Fibroblast of skin of left quadriceps (primary cell): ENCODE results near the gene PKD1.
"Not testable (repeated sequence)": the region's sequence is repeated elsewhere in the genome, so short reads cannot be mapped to it uniquely, and the experiment has no call there.

Experiments
- DNase-seq, 2 experiments: peaks; one replicate each; pipeline ENCODE4 v3.0.0-alpha.2; 2013; ENCODE audit warnings: low read depth in 2 of 2

The PKD1 gene

GRCh38 chr16:2123706-2124376, 11.9 kb downstream of the PKD1 start:
- not testable (repeated sequence) for DNase-seq

GRCh38 chr16:2122934-2123683, 12.6 kb downstream of the PKD1 start:
- DNase-seq, result not testable (repeated sequence)

- DNase-seq, result no peak
Measured at GRCh38 chr16:2122429-2122828, 13.3 kb downstream of the PKD1 start.

GRCh38 chr16:2121853-2122252, 13.8 kb downstream of the PKD1 start:
- DNase-seq, result no peak

- DNase-seq, result not testable (repeated sequence)
Measured at GRCh38 chr16:2121325-2121724, 14.4 kb downstream of the PKD1 start.

GRCh38 chr16:2117960-2118722, 17.6 kb downstream of the PKD1 start:
- DNase-seq, result not testable (repeated sequence)

GRCh38 chr16:2117341-2117740, 18.4 kb downstream of the PKD1 start:
- not testable (repeated sequence) for DNase-seq

- not testable (repeated sequence) for DNase-seq
Measured at GRCh38 chr16:2116428-2116827, 19.3 kb downstream of the PKD1 start.

GRCh38 chr16:2115591-2115973, 20.1 kb downstream of the PKD1 start:
- DNase-seq, result no peak

GRCh38 chr16:2114885-2115590, 20.7 kb downstream of the PKD1 start:
- DNase-seq, result not testable (repeated sequence)

- not testable (repeated sequence) for DNase-seq
Measured at GRCh38 chr16:2114225-2114624, 21.5 kb downstream of the PKD1 start.

GRCh38 chr16:2112539-2113106, 23.1 kb downstream of the PKD1 start:
- not testable (repeated sequence) for DNase-seq

- DNase-seq, result not testable (repeated sequence)
Measured at GRCh38 chr16:2111412-2112335, 24.0 kb downstream of the PKD1 start.

- not testable (repeated sequence) for DNase-seq
Measured at GRCh38 chr16:2111009-2111353, 24.7 kb downstream of the PKD1 start.

GRCh38 chr16:2110332-2111008, 25.2 kb downstream of the PKD1 start:
- DNase-seq, result not testable (repeated sequence)

GRCh38 chr16:2109872-2110271, 25.8 kb downstream of the PKD1 start:
- not testable (repeated sequence) for DNase-seq

- not testable (repeated sequence) for DNase-seq
Measured at GRCh38 chr16:2109271-2109580, 26.5 kb downstream of the PKD1 start.

GRCh38 chr16:2108446-2109270, 27.0 kb downstream of the PKD1 start:
- not testable (repeated sequence) for DNase-seq

GRCh38 chr16:2107791-2108125, 27.9 kb downstream of the PKD1 start:
- not testable (repeated sequence) for DNase-seq
